Measurements from ENCODE around the gene CDH13. TPM values are rescaled to one million over a fixed set of nuclear protein-coding genes. Genes with fewer than 3 reads are reported as not detected.

Gene CDH13
- total and polyA plus RNA-seq, 12 donors = 0.86 to 30.6 (median 2.4) TPM

DNA sequence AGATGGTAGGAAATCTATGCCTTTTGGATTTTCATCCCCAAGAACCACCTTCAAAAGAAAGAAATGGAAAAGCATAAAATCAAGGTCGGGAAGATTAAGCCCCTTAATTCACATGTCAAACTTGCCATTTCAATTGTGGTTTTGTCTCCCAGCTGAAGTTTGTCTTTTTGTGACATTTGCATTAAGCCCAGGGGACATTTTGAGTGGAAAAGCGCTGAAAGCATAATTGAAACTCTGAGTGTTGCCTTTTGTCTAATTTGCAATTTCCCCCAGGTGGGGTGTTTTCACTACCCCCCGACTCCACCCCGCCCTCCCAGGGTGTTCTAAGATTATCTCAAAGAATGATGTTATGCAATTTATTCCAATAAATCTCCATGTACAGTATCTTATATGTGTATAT, 396.2 kb downstream of the CDH13 start:
- Histone ChIP-seq H3K9me3 (replicated peaks in 1 of 3) (no peaks in the 10 kb centered on the region), H3K36me3 (replicated peaks in 1 of 2) (no peaks in the 10 kb centered on the region), H3K4me1 (replicated peaks in 1 of 2) (no peaks in the 10 kb centered on the region), H3K27me3 (no peaks in the 10 kb centered on the region), H3K4me3 (no peak overlapping the region), H3K27ac (no peak overlapping the region)
- TF ChIP-seq, protein P1, sequence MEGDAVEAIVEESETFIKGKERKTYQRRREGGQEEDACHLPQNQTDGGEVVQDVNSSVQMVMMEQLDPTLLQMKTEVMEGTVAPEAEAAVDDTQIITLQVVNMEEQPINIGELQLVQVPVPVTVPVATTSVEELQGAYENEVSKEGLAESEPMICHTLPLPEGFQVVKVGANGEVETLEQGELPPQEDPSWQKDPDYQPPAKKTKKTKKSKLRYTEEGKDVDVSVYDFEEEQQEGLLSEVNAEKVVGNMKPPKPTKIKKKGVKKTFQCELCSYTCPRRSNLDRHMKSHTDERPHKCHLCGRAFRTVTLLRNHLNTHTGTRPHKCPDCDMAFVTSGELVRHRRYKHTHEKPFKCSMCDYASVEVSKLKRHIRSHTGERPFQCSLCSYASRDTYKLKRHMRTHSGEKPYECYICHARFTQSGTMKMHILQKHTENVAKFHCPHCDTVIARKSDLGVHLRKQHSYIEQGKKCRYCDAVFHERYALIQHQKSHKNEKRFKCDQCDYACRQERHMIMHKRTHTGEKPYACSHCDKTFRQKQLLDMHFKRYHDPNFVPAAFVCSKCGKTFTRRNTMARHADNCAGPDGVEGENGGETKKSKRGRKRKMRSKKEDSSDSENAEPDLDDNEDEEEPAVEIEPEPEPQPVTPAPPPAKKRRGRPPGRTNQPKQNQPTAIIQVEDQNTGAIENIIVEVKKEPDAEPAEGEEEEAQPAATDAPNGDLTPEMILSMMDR (IDR thresholded peaks at IDR 0.05) = no peak
- no peak for TF ChIP-seq POLR2A (IDR thresholded peaks at IDR 0.05)
- WGBS, 4 donors = 75 to 80% (median 77%) methylated on average over 4 of the region's 4 CpGs
- intact Hi-C loops (cut with DNase I) = no loop called here
- DNase-seq = no peak

DNA sequence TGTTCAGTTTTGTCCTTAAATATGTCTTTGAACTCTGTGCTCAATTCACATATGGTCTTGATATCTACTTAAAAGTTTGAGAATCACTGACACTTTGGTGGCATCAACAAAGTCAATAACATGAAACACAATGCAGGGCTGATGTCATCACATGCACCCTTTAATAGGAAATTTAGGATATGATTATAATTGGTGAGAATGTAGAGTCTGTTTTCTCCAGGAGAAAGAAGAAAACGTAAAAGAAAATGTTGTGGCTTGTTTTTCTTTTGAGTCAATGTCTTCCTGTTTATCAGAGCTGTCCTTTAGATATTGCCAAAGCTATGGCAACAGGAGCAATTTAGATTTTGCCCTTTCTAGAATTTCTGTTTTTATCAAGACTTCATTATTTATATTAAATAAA, 396.9 kb downstream of the CDH13 start:
- H3K9me3 ChIP-seq (replicated peaks in 1 of 3) = no peaks in the 10 kb centered on the region
- H3K36me3 ChIP-seq (replicated peaks in 1 of 2) = no peaks in the 10 kb centered on the region
- H3K4me3 ChIP-seq = no peak overlapping the region
- H3K4me1 ChIP-seq (replicated peaks in 1 of 2) = no peaks in the 10 kb centered on the region
- H3K27ac ChIP-seq = no peak overlapping the region
- 58 to 84% (median 66%) methylated on average over 1 of the region's 1 CpG for WGBS, 4 donors
- no peak for TF ChIP-seq POLR2A (IDR thresholded peaks at IDR 0.05)
- TF ChIP-seq, protein P1 (IDR thresholded peaks at IDR 0.05) = no peak
- no peaks in the 10 kb centered on the region for H3K27me3 ChIP-seq
- DNase-seq = no peak
- intact Hi-C loops (cut with DNase I) = no loop called here

- TF ChIP-seq POLR2A (IDR thresholded peaks at IDR 0.05) = no peak
- TF ChIP-seq, protein P1 (IDR thresholded peaks at IDR 0.05) = no peak
- H3K27ac ChIP-seq = no peak overlapping the region
- no peak for DNase-seq
These were observed 401.2 kb downstream of the CDH13 start for GRCh38 chr16:83027973-83028372.

GRCh38 chr16:83029467-83029866, 402.7 kb downstream of the CDH13 start:
- 65 to 74% (median 73%) methylated on average over 2 of the region's 2 CpGs for WGBS, 4 donors
- no peaks in the 10 kb centered on the region for H3K9me3 ChIP-seq (replicated peaks in 1 of 3)
- intact Hi-C loops (cut with DNase I) = no loop called here
- H3K36me3 ChIP-seq (replicated peaks in 1 of 2) = no peaks in the 10 kb centered on the region
- H3K4me1 ChIP-seq (replicated peaks in 1 of 2) = no peaks in the 10 kb centered on the region
- no peak overlapping the region for H3K4me3 ChIP-seq
- DNase-seq = no peak
- TF ChIP-seq POLR2A (IDR thresholded peaks at IDR 0.05) = no peak
- TF ChIP-seq, protein P1 (IDR thresholded peaks at IDR 0.05) = no peak
- H3K27me3 ChIP-seq = no peaks in the 10 kb centered on the region
- no peak overlapping the region for H3K27ac ChIP-seq

More at GRCh38 chr16:83027973-83028372, 401.2 kb downstream of the CDH13 start:
- H3K4me1 ChIP-seq (replicated peaks in 1 of 2) = no peaks in the 10 kb centered on the region
- H3K27me3 ChIP-seq = no peaks in the 10 kb centered on the region
- intact Hi-C loops (cut with DNase I) = no loop called here
- no peaks in the 10 kb centered on the region for H3K36me3 ChIP-seq (replicated peaks in 1 of 2)
- WGBS, 4 donors = 34 to 71% (median 51%) methylated on average over 3 of the region's 3 CpGs
- no peaks in the 10 kb centered on the region for H3K9me3 ChIP-seq (replicated peaks in 1 of 3)
- H3K4me3 ChIP-seq = no peak overlapping the region

Data from adrenal gland (tissue), 12 donors.